Muscle layer of colon (tissue), 2 donors: ENCODE data around the gene LILRB5.
"Not testable (repeated sequence)": the region's sequence is repeated elsewhere in the genome, so short reads cannot be mapped to it uniquely, and the experiment has no call there.

Source experiments
- H3K27ac ChIP-seq: one replicate; pipeline ENCODE4 v1.7.0; 2013; ENCODE audit warnings: low read depth, mild to moderate bottlenecking, low read length, moderate library complexity
- H3K27me3 ChIP-seq, 2 donors: one replicate each; pipeline ENCODE4 v1.7.0; 2013; ENCODE audit warnings: low read length in 2 of 2, mild to moderate bottlenecking in 2 of 2; ENCODE audit not compliant: insufficient read depth in 2 of 2, control insufficient read depth in 1 of 2
- H3K36me3 ChIP-seq: one replicate; pipeline ENCODE4 v1.7.0; 2013; ENCODE audit warnings: mild to moderate bottlenecking, low read length; ENCODE audit not compliant: insufficient read depth
- H3K4me1 ChIP-seq: one replicate; pipeline ENCODE4 v1.7.0; 2013; ENCODE audit warnings: mild to moderate bottlenecking, low read length; ENCODE audit not compliant: insufficient read depth
- H3K4me3 ChIP-seq, 2 donors: one replicate each; pipeline ENCODE4 v1.7.0; 2013; ENCODE audit warnings: low read length in 2 of 2, low read depth in 1 of 2, mild to moderate bottlenecking in 1 of 2, moderate library complexity in 1 of 2
- H3K9ac ChIP-seq: one replicate; pipeline ENCODE4 v1.7.0; 2013; ENCODE audit warnings: low read length
- H3K9me3 ChIP-seq: one replicate; pipeline ENCODE4 v1.7.0; 2013; ENCODE audit warnings: mild to moderate bottlenecking, low read length
- donor health status: abdominal sarcoma.
- donor health status: Adenocarcinoma of cecum.

The LILRB5 gene

GRCh38 chr19:54239491-54240371 lies 17.3 kb downstream of the LILRB5 start:
- H3K4me3 ChIP-seq, H3K36me3 ChIP-seq: not testable (repeated sequence)

GRCh38 chr19:54233941-54234340 lies 23.1 kb downstream of the LILRB5 start:
- Histone ChIP-seq H3K27ac (no peak overlapping the region), H3K27me3 (no peaks in the 10 kb centered on the region), H3K4me1 (no peaks in the 10 kb centered on the region), H3K9ac (no peak overlapping the region), H3K4me3 (no peak overlapping the region), H3K36me3 (no peaks in the 10 kb centered on the region), H3K9me3 (no peaks in the 10 kb centered on the region)

More at GRCh38 chr19:54239491-54240371, 17.3 kb downstream of the LILRB5 start:
- H3K27ac ChIP-seq, H3K27me3 ChIP-seq, H3K9ac ChIP-seq, H3K9me3 ChIP-seq, H3K4me1 ChIP-seq: not testable (repeated sequence)

GRCh38 chr19:54231077-54231931 lies 25.8 kb downstream of the LILRB5 start:
- no peaks in the 10 kb centered on the region for H3K36me3 ChIP-seq
- no peak overlapping the region for H3K4me3 ChIP-seq
- H3K9ac ChIP-seq = no peak overlapping the region

GRCh38 chr19:54230031-54230430 lies 27.0 kb downstream of the LILRB5 start:
- no peak overlapping the region for H3K27ac ChIP-seq
- H3K4me3 ChIP-seq = no peak overlapping the region
- no peak overlapping the region for H3K9ac ChIP-seq
- H3K9me3 ChIP-seq = no peaks in the 10 kb centered on the region
- no peaks in the 10 kb centered on the region for H3K36me3 ChIP-seq
- no peaks in the 10 kb centered on the region for H3K27me3 ChIP-seq
- H3K4me1 ChIP-seq = no peaks in the 10 kb centered on the region

More at GRCh38 chr19:54231077-54231931, 25.8 kb downstream of the LILRB5 start:
- no peaks in the 10 kb centered on the region for H3K4me1 ChIP-seq
- no peaks in the 10 kb centered on the region for H3K9me3 ChIP-seq
- H3K27ac ChIP-seq = no peak overlapping the region
- H3K27me3 ChIP-seq = no peaks in the 10 kb centered on the region

- no peak overlapping the region for H3K9ac ChIP-seq
- H3K9me3 ChIP-seq = no peaks in the 10 kb centered on the region
Observed at GRCh38 chr19:54229146-54229545, 27.9 kb downstream of the LILRB5 start.

GRCh38 chr19:54224619-54225018 lies 32.5 kb downstream of the LILRB5 start:
- not testable (repeated sequence) for H3K4me3 ChIP-seq, H3K27me3 ChIP-seq, H3K36me3 ChIP-seq, H3K9me3 ChIP-seq, H3K4me1 ChIP-seq, H3K9ac ChIP-seq, H3K27ac ChIP-seq

More at GRCh38 chr19:54229146-54229545, 27.9 kb downstream of the LILRB5 start:
- no peaks in the 10 kb centered on the region for H3K4me1 ChIP-seq
- H3K4me3 ChIP-seq = no peak overlapping the region
- H3K27ac ChIP-seq = no peak overlapping the region
- H3K36me3 ChIP-seq = no peaks in the 10 kb centered on the region
- H3K27me3 ChIP-seq = no peaks in the 10 kb centered on the region

GRCh38 chr19:54223937-54224281 lies 33.2 kb downstream of the LILRB5 start:
- H3K4me1 ChIP-seq, H3K9me3 ChIP-seq, H3K27me3 ChIP-seq, H3K27ac ChIP-seq, H3K9ac ChIP-seq, H3K4me3 ChIP-seq, H3K36me3 ChIP-seq: not testable (repeated sequence)

- not testable (repeated sequence) for H3K9me3 ChIP-seq, H3K36me3 ChIP-seq, H3K4me1 ChIP-seq, H3K27ac ChIP-seq, H3K4me3 ChIP-seq, H3K27me3 ChIP-seq, H3K9ac ChIP-seq
Observed at GRCh38 chr19:54223277-54223936, 33.7 kb downstream of the LILRB5 start.

- H3K27ac ChIP-seq, H3K9ac ChIP-seq, H3K4me3 ChIP-seq: not testable (repeated sequence)
Observed at GRCh38 chr19:54222474-54223276, 34.4 kb downstream of the LILRB5 start, which contains the start of gene LILRB3. Gene LILRB3 (minus strand): TSS chr19:54223007. CDS start chr19:54222976, 31 bp downstream.

GRCh38 chr19:54221947-54222346 lies 35.1 kb downstream of the LILRB5 start:
- H3K9me3 ChIP-seq, H3K4me3 ChIP-seq, H3K27me3 ChIP-seq, H3K27ac ChIP-seq, H3K36me3 ChIP-seq, H3K4me1 ChIP-seq, H3K9ac ChIP-seq: not testable (repeated sequence)

More at GRCh38 chr19:54222474-54223276, 34.4 kb downstream of the LILRB5 start, which contains the start of gene LILRB3:
- not testable (repeated sequence) for H3K9me3 ChIP-seq, H3K4me1 ChIP-seq, H3K27me3 ChIP-seq, H3K36me3 ChIP-seq
